HG03571 (cell line): ENCODE measurements around the gene TMEM87B.
A peak's percentile ranks its signal among the peaks of the same experiment; 100 is the strongest.
"Not testable (repeated sequence)": the region's sequence is repeated elsewhere in the genome, so short reads cannot be mapped to it uniquely, and the experiment has no call there.

Experiments used
- ATAC-seq: cut with Tn5 transposase; IDR thresholded peaks from one replicate; pipeline ENCODE4 v1.9.1; 2021; ENCODE audit not compliant: unreplicated experiment

The TMEM87B gene

GRCh38 chr2:112065486-112065885 lies 10.4 kb downstream of the TMEM87B start:
- ATAC-seq: no peak

GRCh38 chr2:112065966-112066365 lies 10.9 kb downstream of the TMEM87B start:
- ATAC-seq: no peak

- not testable (repeated sequence) for ATAC-seq
These were observed 14.7 kb downstream of the TMEM87B start for GRCh38 chr2:112069794-112070193.

- ATAC-seq: no peak
These were observed 18.8 kb downstream of the TMEM87B start for GRCh38 chr2:112073875-112074274.

GRCh38 chr2:112074506-112074905 lies 19.4 kb downstream of the TMEM87B start:
- ATAC-seq: no peak

- ATAC-seq: no peak
These were observed 20.6 kb downstream of the TMEM87B start for GRCh38 chr2:112075490-112076260.

GRCh38 chr2:112077814-112078213 lies 22.7 kb downstream of the TMEM87B start:
- ATAC-seq: no peak

- ATAC-seq: no peak
These were observed 26.2 kb downstream of the TMEM87B start for GRCh38 chr2:112081262-112081661.

- ATAC-seq: no peak
These were observed 29.8 kb downstream of the TMEM87B start for GRCh38 chr2:112084689-112085374.

GRCh38 chr2:112085375-112085730 lies 30.3 kb downstream of the TMEM87B start:
- no peak for ATAC-seq

GRCh38 chr2:112085916-112086669 lies 31.0 kb downstream of the TMEM87B start:
- no peak for ATAC-seq

GRCh38 chr2:112087346-112088020 lies 32.4 kb downstream of the TMEM87B start:
- ATAC-seq: peak; percentile 72

GRCh38 chr2:112089375-112089774 lies 34.3 kb downstream of the TMEM87B start:
- no peak for ATAC-seq

- ATAC-seq: no peak
These were observed 37.4 kb downstream of the TMEM87B start for GRCh38 chr2:112092286-112093041.

- ATAC-seq: no peak
These were observed 38.1 kb downstream of the TMEM87B start for GRCh38 chr2:112093216-112093615.

GRCh38 chr2:112095681-112096080 lies 40.6 kb downstream of the TMEM87B start:
- ATAC-seq: no peak

- no peak for ATAC-seq
These were observed 41.0 kb downstream of the TMEM87B start for GRCh38 chr2:112096098-112096497.

- ATAC-seq: no peak
These were observed 53.2 kb downstream of the TMEM87B start for GRCh38 chr2:112108178-112108832.

- ATAC-seq: no peak
These were observed 54.2 kb downstream of the TMEM87B start for GRCh38 chr2:112109278-112109677.

- no peak for ATAC-seq
These were observed 55.9 kb downstream of the TMEM87B start for GRCh38 chr2:112110966-112111365.
